ENCODE data around the gene RBM47.

Gene RBM47

DNA sequence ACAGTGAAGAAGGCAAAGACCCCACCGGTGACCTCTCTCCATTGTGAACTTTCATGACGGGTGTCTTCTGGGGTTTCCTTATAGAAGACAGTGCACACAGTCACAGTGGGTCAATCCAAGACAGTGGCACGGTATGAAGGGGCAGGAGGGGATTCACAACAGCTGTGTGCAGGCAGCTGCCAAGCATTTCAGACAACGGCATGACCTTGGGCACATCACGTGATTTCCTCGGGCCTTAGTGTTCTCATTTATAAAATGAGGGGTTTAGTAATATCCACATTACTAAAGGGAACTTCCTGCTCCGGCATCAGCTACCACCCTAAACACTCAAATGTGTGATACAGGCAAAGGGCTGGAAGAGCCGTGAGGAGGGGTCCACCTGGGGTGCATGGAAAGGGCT is 42.9 kb downstream of the RBM47 start:
- no peak for DNase-seq (ENCODE audit: low spot score)

DNA sequence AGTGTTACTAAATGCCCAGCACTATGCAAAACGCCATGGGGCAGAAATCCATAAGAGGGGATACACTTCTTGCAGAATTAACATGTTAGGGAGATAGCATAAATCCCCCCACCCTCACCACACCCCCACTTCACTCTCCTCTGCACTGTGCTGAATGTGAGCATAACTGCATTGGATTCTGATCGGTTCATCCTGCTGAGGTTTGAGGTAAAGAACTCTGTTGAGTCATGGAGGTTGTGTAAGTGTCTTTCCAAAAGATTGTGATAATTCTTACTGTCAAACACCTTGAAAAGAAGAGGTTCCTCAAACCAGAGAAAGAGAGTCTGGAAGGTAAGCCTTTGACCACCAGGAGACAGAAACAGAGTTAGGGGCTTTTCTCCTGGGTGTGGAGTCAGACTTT is 43.6 kb downstream of the RBM47 start:
- DNase-seq (ENCODE audit: low spot score) = no peak

DNA sequence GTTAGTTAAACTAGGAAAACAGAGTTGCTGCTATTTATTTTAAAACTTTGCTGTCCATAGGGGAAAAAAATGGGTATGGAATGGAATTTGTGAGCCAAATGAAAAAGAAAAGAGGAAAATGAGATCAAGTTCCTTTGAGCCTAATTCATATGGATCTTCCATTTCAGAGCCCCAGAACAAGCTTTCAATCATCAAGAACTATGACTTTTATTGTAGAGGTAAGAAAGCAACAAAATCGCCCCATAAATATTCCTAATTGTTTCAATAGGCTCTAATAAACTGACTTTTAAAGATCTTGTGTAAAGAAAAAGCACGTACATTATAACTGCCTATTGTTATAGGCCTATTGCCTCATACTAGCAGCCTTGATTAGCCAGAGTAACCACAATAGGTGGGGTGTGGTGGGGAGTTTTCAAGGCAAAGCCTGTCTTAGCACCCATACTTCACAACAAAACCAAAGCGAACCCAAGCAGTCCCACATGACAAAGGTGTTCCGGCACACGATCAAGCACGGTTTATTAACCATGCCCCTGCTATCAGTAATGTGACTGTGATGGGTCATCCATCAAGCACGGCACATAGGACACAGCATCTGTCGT is 44.4 kb downstream of the RBM47 start:
- no peak for DNase-seq (ENCODE audit: low spot score)

DNA sequence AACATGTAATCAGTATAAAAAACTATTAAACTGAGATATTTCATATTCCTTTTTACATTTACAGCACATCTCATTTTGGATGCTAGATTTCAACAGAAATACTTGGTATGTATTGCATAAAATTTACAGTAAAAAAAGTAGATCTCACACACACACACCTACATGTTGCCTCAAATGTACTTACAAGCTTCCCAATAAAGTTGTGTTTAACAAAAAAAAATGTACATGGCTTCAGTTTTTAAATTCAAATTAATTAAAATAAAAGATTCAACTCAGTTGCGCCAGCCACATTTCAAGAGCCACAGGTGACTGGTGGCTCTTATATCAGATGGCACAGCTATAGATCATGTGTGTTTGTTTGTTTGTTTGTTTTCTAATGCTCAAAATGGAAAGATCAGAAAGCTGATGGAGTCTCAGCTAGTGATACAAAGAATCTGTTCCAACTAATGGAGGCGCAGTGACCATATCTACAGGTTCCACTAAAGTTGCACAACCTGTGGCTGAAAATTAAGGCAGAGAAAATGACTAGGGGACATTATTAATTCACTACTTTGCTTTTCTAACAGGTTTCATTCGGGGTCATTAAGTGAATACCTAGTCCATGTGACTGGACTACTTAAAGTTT is 45.0 kb downstream of the RBM47 start:
- no peak for DNase-seq (ENCODE audit: low spot score)

DNA sequence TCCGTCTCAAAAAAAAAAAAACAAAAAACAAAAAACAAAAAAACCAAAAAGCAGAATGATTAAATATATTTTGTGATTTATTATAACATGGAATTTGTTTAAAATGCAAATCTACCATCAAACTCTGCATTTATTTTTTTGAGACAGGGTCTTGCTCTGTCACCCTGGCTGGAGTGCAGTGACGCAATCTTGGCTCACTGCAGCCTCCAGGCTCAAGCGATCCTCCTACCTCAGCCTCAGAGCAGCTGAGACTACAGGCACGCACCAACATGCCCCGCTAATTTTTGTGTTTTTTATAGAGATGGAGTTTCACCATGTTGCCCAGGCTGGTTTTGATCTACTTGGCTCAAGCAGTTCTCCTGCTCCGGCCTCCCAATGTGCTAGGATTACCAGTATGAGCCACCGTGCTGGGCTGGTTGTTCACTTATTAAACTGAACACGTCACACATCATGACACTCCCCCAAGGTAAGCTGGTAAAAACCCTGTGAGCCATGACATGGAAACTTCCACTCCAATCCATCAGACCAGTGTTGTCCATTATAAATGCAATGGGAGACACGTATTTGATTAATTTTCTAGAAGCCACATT is 45.7 kb downstream of the RBM47 start:
- no peak for DNase-seq (ENCODE audit: low spot score)

DNA sequence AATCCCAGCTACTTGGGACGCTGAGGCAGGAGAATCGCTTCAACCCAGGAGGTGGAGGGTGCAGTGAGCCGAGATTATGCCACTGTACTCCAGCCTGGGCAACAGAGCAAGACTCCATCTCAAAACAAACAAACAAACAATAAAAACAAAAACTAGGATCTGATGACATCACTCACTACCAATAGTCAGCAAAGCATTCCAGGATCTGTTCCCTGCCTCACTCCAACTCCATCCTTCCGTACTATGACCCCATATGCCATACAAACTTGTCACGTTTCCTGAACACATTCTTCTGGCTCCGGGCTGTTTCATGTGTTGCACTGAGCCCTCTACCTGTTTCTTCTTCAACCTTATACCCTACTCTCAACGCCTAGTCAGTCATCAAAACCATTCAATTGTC is 47.3 kb downstream of the RBM47 start:
- DNase-seq (ENCODE audit: low spot score) = no peak

DNA sequence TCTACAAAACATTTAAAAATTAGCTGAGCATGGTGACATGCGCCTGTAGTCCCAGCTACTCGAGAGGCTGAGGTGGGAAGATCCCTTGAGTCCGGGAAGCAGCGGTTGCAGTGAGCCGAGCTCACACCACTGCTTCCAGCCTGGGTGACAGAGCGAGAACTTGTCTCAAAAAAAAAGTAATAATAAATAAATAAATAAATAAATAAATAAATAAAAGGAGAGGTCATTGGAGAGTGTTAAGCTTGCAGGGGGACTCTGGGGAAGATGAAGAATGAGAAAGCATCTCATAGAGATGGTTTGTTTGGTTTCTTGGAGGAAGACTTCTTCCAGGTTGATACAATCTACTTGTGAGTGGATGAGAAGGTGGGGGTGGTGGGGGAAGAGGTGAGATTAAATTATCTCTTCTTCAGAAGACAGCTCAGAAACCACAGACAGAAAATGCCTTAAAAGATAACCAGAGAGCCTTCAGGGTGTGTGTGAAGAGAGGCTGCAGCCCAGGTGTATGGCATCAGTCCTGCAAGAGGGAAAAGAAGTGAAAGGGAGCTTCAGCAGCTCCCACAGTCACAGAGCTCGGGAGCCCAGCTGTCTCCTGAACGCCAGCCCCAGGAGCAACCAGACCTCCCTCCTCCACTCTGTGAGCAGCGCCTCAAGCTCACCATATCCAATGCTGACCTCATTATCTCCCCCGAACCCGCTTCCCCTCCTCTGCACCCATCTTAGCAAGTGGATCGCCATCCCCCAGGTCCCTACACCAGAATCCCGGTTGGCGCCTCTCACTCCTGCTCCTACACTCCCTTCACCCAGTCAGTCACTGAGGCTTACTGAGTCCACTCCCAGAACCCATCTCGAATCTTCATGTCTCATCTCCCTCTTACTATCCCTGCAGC is 48.2 kb downstream of the RBM47 start:
- no peak for DNase-seq (ENCODE audit: low spot score)

DNA sequence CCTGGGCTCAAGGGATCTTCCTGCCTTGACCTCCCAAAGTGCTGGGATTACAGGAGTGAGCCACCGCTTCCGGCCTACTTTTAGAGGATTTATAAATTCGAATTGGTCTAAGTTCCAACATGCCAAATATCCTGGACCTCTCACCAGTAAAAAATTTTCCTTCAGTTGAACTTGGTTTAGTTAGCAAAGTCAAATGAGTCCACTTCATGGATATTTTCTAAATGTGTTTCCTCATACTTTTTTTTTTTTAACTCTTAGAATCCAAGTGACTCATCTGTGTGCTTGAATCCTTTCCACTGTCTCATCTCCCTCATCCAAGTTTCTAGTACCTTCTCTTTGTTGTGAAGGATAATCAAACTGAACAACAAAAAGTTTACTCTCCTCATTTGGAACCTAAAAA is 49.7 kb downstream of the RBM47 start:
- no peak for DNase-seq (ENCODE audit: low spot score)

DNA sequence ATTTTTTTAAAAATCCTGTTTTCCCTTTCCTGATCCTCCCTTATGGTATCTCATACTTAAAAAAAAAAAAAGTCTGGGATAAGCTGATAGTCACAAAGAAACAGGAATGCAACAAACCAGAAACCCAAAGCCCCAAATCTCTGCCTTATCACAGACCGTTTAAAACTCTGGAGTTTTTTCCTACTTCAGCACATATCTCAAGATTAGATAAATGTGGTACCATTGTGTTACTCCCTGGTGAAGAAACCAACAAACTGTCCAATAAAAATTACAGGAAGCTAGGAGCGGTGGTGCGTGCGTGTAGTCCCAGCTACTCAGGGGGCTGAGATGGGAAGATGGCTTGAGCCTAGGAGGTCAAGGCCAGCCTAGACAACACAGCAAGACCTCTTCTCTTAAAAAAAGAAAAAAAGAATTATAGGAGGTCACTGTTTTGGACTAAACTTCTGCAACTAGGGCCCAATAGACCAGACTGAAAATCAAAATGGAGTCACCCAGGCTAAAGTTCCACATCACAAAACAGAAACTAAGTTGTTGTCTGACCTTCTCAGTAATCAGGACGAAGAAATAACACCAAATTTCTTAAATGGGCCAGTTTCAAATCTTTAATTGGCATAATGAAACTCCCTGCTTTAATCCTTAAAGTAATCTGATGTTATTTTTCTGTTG is 51.9 kb downstream of the RBM47 start:
- DNase-seq (ENCODE audit: low spot score) = no peak

DNA sequence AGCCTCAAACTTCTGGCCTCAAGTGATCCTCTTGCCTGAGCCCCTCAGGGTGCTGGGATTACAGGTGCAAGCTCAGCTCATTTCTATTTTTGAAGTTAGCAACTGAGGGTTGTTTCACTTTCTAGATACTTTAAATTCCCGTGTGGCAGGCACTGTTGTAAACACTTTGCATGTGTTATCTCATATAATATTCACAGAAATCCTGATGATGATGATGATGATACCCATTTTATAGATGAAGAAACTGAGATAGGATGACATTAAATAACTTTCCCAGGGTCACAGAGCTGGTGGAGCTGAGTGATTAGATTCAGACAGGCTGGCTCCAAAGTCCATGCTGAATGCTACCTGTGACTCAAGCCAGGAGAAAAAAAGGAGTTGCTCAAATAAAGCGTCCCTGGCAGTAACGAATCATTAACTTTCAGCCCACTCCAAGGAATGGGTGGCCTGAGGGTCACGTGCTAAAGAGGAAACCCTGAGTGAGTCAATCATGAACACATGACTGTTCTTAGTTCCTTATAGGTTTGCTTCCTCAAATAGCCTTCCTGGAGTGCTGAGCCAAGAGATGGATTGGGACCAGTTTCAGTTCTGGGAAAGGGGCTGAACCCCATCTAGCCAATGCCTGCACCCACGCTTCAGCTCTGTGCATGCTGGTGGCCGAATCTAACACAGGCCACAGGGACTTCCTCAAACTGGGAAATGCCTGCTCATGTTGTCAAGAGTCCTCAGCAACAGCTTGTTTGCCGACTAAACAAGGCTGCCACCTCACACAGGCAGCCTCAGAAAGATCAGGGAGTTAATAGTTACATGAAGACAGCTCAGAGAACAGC is 52.8 kb downstream of the RBM47 start:
- DNase-seq (ENCODE audit: low spot score) = peak; percentile 9

DNA sequence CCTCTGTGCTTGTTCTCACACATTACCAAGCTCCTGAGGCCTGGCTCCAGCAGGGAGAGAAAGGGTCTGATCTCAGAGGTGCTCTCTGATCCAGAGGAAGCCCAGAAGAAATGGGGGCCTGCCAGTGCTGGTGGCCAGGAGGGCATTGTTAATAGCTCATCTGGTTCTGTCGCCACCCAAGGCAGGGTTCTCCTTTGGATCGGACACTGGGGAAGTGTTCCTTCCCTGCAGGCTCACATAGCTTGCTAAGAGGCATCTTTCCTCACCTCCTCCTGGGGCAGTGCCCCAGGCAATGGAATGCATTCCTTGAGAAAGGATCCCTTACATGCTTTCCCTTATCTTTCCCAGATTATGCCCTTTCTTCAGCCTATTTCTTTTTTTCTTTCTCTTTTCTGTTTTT is 53.8 kb downstream of the RBM47 start:
- DNase-seq (ENCODE audit: low spot score) = no peak

DNA sequence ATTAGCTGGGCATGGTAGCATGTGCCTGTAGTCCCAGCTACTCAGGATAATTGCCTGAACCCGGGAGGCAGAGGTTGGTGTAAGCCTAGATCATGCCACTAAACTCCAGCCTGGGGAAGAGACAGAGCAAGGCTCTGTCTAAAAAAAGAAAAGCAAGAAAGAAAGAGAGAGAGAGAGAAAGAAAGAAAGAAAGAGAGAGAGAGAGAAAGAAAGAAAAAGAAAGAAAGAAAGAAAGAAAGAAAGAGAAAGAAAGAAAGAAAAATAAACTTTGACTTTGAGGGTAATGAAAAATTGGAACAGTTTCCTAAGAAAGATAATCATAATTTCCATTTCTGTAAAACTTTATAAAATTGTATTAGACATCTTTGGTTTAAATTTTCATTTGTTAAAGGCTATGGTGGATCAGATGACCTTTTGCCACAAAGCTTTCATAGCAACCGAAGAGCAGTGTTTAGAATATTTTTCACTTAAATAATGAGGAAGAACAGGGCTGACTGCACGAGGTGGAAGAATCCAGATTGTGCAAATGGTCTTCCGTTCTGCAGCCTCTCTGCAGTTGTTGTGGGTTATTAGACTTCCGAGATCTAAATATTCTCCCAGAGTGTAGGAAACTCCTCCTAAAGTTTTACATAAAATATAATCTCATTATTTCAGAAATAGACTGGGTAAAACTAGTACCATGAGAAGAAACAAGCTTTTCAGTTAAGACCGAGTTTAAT is 55.9 kb downstream of the RBM47 start:
- DNase-seq (ENCODE audit: low spot score) = no peak

DNA sequence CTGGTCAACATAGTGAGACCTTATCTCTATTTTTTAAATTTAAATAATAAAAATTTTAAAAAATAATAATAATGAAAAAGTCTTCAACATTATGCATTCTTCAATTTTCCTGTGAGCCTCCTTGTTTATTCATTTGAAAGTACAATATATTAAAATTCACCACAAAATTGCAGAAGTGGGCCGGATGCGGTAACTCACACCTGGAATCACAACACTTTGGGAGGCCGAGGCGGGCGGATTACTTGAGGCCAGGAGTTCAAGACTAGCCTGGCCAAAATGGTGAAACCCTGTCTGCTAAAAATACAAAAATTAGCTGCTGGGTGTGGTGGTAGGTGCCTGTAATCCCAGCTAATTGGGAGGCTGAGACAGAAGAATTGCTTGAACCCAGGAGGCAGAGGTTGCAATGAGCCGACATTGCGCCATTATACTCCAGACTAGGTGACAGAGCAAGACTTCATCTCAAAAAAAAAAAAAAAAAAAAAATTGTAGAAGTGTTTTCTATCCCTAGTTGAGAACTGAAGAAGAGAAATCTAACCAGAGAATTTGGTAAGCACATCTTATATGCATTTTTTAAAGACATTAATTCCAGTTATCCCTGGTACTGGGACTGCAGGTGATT is 56.9 kb downstream of the RBM47 start:
- no peak for DNase-seq (ENCODE audit: low spot score)

DNA sequence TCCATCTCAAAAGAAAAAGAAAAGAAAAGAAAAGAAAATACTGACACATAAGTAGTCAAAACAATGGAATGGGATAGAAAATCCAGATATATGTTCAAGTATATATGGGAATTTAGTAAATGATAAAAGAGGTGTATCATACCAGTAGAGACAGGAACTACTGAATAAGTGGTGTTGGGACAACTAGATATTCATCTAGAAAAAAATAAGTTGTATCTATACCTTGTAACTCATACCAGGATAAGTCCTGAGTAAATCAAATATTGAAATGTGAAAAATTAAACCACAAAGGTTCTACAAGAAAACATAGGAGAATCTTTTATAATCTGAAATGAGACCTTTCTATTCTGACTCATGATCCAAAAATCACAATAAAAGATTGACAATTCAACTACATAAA is 58.5 kb downstream of the RBM47 start:
- DNase-seq (ENCODE audit: low spot score) = no peak

DNA sequence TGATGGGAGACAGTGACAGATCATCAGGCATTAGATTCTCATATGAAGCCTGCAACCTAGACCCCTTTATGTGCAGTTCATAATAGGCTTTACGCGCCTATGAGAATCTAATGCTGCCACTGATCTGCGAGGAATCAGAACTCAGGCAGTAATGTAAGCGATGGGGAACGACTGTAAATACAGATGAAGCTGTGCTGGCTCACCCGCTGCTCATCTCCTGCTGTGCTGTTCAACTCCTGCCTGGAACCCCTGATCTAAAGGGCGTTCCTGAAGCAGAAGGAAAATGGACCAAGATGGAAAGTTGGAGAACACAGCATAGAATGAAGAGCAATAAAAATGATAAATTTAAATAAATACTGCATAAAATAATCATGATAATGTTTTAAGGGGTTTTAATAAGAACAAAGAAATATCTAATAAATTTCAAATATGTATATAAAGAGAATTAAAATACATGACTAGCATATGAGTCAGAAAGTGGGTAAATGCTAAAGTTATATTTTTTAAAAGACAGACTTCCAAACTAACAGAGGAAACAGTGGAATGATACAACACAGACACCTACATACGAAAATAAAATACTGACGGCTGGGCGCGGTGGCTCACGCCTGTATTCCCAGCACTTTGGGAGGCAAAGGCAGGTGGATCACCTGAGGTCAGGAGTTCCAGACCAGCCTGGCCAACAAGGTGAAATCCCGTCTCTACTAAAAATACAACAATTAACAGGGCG is 59.2 kb downstream of the RBM47 start:
- DNase-seq (ENCODE audit: low spot score) = no peak

DNA sequence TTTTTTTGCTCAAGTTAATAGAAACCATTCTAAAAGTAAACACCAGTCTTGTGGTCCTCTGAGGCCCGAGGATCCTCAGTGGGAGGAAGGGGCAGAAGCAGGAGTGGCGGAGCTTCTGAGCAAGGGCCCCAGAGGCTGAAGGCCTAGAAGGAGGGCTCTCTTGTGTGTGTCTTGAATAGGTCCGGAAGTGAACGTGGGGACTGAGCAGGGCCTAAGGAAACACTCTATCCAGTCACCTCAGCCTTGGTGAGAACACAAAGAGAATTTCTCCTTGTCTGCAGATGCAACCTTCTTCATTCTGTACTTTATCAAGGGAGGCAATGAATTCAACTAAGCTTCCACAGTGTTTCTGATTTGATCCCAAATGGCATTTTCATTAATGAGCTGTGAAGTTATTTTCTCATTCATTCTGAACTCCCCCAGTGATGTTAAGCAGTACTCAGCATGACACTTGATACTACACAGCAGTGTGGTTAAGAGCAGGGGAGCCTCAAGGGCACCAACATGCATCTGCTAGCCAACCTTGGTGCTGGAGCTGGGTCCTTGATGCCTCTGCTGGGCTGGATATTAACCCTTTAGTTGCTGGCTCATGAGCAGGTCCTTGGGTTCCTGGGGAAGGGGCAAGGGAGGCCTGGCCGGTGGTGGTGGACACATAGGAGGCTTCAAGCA is 64.7 kb downstream of the RBM47 start:
- DNase-seq (ENCODE audit: low spot score) = no peak

DNA sequence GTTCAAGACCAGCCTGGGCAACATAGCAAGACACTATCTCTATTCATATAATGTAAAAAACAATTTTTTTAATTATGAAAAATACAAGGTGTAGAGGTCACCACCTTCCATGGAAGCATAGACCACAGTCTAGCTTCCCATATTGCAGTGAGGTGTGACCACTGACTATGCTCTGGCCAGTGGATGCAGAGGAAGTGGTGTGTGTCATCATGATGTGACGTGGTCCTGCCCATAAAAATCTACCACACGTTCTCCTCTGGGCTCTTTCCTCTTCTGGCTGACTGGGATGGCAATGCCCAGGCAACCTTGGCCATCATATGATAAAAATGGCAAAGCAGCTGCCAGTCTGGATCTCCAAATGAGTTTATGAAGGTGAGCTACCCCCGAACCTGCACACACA is 65.7 kb downstream of the RBM47 start:
- DNase-seq (ENCODE audit: low spot score) = no peak

DNA sequence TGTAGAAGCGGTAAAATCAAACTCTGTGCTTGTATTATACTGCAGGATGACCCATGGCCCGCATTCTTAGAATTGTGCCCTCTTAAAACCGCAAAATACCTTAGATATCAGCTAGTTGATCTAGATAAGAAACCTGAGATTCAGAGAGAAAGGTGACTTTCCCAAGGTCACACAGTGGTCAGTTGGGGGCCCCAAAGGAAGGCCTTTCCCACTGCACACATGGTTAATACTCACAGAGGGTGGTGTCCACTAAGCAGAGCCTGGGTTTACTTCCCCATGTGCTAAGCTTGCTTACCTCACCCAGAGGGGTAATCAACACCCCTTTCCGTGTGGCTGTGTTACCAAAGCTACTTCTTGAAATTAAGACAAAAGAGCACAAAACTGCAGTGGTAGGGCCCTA is 66.3 kb downstream of the RBM47 start:
- no peak for DNase-seq (ENCODE audit: low spot score)

DNA sequence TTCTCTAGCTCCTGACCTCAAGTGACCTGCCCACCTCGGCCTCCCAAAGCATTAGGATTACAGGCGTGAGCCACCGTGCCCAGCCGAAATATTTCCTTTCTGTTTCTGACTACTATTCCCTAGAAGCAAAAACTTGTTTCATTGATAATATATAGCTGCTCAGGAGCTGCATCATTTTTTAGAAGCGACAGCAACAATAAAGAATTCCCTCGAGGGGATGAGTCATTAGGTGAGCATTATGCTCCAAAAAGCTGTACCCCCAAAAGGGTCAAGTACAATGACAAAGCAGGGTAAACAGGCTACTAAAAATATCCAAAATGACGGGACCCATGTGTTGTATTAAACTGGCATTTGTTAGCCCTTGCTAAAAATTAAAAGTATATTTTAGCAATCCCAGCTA is 67.0 kb downstream of the RBM47 start:
- no peak for DNase-seq (ENCODE audit: low spot score)
